HG02623 (cell line): Measurements from ENCODE around the gene SOX6.

Experiments
- ATAC-seq: cut with Tn5 transposase; IDR thresholded peaks from one replicate; pipeline ENCODE4 v1.9.1; 2021; ENCODE audit warnings: moderate library complexity; ENCODE audit not compliant: unreplicated experiment

Gene SOX6

DNA sequence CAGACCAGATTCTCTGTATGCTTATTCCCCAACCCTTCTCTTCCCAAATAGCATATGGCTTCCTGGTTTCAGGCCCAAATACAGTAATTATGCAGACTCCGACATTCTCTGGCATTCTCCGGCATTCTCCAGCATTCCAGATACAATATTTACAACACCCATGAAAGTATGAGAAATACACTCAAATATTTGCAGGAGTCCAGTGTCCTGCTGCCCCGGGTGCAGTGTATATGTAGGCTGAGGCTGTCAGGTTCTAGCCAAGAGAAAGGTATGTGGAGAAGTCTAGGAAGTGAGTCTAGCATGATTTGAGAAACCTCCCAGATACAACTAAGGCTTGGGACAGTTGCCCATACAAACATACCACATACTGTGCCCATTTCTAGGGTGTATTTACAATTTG is 160.7 kb downstream of the SOX6 start:
- no peak for ATAC-seq

DNA sequence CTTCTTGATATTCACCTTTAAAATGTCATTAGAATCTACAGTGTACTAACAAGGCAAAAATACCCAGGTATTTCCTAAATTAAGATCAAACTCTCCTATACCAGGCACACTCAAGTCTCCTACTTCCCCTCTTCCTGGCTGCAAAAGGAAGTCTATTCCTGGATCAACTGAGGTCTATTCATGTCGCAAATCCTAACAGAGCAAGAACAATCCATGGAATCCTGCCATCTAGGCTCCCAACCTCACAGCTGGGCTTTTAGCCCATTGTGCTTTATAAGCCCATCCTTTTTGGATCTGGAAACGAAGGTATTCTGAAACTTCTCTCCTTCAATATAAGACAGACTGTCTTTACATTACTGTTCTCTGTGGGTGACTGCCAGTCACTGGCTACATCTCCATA is 161.8 kb downstream of the SOX6 start:
- ATAC-seq: no peak

DNA sequence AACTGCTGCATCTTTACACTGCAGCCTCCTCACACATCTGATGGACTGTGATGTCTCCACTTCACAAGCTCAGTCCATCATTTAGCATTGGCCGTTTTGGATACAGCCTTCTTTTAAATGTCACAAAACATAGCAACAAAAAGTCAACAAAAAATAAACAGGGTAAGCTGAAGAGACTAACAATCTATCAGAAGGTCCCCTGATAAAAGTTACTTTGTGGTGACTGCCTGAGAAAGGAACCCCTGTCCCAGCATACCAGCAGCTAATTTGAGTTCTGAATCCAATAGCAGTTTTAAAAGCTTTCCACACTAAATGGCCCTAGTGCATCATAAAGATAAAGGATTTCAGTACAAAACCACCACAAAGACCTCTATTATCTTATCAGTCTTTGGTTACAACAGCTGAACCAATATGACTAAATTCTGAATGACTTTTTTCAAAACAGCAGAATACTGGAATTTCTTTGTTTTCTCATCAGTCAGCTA is 162.4 kb downstream of the SOX6 start:
- no peak for ATAC-seq

DNA sequence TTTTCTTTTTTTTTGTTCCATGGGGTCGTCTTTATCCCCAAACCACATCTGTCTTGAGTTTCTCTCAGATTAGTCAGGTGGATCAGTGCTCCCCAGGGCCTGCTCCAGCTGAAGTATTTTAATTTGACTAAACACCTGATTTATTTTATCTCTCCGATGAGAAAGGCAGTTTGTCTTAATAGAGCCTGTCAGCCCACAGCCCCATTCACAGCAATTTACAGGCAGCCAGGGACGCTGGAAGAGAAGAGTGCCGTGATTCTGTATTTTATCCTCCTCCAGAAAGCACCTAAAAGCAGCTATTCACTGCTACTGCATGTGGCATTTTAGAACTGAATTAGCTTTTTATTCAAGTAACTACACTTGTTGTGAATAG is 164.5 kb downstream of the SOX6 start:
- no peak for ATAC-seq

DNA sequence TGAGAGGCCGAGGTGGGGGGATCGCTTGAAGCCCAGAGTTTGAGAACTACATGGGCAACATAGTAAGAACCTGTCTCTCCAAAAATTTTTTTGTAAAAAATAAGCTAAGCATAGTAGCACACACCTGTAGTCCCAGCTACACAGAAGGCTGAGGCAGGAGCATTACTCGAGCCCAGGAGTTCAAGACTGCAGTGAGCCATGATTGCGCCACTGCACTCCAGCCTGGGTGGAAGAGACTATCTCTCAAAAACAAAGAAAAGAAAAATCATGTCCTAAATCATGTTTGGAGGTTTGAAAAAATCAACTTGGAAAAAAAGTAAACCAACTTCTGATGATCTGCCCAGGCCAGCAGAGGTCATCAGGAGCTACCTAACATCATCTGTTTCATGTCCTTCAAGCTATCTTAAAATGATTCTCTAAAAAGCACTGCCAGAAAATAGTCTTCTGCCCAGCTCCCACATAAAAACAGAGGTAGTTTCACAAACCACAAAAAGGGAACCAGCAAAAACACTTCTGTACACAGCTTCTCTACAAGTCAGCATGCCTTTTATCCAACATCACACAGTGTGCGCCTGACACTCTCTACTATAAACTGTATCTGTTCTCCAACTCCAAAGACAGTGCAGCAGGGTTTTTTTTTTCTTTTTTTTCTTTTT is 165.0 kb downstream of the SOX6 start:
- ATAC-seq: no peak

DNA sequence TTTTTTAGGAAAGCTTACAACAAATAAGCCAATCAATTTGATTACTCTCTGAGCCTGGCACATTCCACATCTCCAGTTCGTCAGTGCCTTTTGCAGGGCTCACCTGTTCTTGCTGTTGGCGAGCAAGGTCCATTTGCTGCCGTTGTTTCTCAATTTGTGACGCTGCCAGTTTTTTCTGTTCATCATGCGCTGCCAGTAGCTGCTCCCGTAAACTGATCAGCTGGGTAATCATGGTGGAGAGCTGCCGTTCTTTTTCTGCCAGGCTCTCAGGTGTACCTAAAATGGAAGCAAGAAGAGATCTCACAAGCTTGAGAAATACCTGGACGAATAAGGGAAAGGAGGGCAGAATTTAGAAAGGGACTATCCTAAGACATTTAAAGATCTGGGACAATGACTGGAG is 169.7 kb downstream of the SOX6 start:
- ATAC-seq: no peak

DNA sequence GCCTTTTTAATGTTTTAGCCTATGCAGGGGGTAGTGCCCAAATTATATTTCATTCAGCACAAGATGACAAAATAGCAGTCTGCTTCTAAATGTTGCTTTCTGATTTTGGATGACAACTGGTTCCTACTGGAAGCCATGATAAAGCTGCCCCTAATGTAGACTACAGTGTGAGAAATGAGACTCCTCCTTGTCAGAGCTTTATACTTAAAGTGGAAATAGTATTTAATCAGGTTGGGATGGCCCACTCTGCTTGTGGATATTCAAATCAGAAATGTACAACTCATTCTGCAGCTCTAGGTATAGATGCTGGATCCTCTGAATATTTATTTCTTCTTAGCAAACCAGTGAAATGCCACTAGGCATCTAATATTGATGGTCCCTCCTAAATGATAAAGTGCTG is 171.3 kb downstream of the SOX6 start:
- no peak for ATAC-seq

DNA sequence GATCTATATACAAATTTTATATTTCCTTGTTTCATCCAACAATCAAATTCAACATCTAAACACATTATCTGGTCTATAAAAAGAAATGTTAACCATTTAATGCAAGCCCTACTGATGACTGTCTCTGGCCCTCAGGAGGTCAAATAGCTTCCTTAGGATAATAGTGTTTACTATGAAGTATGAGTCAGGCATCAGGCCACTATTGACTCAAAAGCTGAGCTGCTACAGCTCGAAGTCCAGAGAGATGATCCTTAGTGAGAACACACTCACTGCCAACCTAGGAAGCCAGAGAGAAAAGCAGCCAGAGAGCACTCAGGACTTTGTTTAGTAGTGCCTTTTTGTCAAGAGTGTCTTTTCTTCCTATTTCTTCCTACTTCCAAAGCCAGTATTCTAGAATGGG is 171.8 kb downstream of the SOX6 start:
- ATAC-seq: no peak

DNA sequence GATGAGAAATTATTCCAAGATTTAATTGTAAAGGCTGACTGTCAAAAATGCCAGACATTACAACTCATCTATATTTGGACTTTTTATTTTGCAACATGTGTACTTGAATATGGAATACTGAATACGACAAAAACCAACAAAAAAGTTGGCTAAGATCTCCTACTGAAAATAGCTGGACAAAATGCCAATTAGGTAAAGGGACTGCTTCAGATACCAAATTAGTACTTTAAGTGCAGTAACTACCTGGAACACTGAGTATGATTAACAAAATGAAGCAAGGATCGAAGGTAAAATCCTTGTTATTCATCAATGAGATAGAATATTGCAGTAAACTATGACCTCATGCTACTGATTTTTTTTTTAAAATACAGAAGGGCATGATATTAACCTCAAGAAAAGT is 173.8 kb downstream of the SOX6 start:
- no peak for ATAC-seq

DNA sequence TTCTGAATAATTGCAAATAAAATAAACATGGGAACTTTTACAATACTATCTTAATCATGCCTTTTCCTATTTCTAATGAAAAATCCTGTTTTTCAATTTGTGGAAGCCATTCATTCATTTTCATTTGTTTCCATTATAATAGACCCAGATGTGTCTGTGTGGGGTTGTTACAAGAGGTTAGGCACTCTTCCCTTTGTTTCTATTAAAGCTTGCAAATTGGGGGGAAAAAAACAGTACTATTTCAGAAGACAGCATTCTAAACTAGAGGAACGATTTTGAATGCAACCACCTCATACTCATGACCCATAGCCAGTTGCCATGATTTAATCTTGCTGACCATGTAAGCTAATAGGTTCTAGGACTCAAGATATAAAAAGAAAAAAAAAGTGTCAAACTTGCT is 175.5 kb downstream of the SOX6 start:
- no peak for ATAC-seq

DNA sequence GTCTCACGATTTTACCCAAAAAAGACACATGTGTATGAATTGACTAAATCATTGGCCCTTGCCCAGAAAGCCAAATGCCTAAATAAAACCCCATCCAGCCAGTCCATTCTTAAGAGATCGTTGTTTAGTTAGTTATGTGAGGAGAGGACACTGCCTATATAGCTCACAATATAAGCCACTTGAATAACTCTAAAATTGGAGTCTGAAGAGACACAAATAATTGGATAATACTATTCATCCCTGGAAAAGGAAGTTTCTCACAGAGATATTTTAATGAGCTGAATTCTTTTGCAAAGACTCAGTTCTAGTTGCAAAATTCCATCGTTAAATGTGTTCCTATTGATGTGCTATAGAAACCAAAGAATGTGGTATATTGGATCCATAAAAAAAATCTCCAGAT is 176.7 kb downstream of the SOX6 start:
- ATAC-seq: no peak

DNA sequence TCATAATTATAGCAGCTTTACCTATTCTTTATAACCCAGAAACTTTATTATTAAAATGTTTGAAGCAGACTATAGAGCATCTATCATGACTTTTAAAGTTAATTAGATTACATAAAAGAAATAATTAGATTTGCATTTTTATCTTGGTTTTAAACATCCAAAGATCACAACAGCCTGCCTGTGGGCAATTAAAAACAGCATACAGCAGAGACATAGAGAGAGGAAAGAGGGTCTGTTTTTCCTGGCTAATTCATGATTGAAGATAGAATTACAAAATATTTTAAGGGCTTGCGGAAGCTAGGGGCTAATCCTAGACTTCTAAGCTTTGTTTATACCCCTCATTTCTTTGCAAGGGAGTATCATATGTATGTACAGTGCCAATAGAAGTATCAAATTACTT is 178.1 kb downstream of the SOX6 start:
- ATAC-seq: no peak

DNA sequence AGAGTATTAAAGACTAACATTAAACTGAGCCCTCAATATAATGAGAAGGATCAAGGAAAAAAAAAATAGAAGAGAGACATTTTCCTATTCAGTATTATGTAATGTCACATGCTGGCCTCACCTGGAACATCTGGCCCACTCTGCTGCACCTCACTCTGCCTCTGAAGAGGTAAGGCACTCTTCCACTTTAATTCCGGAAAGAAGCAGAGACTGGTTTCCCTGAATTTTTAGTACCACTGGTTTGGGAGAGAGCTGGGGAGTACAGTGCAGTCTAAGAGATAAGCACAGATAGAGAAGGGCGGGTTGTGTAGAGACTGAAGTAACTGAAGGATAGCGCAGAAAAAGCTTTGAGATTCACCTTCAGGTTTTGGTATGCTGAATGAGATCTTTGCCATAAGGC is 178.7 kb downstream of the SOX6 start:
- no peak for ATAC-seq

DNA sequence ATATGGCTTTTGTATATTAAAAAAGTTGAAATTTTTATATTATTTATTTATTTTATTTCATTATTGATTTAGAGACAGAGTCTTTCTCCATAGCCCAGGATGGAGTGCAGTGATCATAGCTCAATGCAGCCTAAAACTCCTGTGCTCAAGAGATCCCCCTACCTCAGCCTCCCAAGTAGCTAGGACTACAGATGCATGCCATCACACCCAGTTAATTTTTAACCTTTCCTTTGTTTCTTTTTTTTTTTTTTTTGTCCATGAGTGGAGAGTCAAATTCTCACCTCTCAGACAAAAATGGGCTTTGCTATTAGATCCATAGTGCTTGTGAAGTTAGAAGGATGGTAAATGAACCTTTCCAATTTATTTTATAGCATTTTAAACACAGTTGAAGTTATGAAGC is 182.5 kb downstream of the SOX6 start:
- no peak for ATAC-seq

DNA sequence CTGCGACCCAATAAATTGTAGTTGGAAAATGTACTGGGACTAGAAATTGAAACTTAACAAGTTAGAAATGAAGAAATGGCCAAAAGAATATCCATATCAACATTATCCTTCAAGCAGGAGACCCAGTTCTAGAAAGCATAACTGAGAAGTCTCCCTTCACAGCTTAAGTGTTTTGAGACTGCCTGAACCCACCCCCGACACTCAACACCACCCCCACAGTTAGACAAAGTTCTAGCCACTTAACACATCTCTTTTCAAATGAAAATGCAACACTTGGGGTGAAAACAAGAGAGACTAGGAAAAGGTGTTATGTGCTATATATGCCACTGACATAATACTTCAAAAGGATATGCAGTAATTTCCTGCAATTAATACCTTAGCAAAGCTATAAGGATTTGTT is 184.5 kb downstream of the SOX6 start:
- ATAC-seq: no peak

DNA sequence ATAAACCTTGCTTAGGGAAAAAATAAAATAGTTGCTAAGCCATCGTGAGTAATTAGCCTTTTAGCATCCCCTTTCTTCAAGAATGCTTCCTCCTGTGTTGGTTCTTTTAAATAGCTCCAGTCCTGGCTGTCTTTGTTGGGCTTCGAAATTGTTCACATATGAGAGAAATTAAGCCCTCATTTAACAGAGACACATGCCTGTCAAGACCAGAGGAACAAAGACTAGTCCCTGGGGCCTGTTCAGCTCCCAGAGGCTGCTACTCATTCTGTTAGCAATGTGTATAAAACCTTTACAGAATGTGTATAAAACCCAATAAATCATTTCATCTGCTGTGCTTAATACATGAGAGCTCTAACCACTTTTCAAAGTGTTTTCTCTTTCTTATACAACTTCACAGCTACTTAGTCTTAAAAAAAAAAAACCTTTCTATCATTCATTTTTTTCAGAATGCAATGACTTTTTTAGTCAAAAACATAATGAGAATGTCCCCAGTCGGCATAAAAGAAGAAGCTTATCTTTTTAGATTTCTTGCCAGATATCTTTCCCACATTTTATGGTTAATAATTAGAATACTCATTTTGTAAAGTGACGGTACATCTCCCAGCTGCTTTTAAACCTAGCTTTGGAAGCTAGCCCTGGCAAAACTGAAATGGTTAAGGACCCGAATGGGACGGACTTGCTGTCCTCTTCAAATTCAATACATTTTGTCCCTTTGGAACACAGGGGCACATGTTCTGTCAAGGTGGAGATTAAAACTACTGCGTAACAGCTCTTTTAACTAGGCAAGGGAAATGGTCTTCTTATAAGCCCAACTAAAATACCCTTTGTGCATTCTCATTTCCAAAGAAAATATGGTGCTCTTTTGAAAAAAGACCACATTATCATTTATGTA is 186.1 kb downstream of the SOX6 start:
- no peak for ATAC-seq

DNA sequence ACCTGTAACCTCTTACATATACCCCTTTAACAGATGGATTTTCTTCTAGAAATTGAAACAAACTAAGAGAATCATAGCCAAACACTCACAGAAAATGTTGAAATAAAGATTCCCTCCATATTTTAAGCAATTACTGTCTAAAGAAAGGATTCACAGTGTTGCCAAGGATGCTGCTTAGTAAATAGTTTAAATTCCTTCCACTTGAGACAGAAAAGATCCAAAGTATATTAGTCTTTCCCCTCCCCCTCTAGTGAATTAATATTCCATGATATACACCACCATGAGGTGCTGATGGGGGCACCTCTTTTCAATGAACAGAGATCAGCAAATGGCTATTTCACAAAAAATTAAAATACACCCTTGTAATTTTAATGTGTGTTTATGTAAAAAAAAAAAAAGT is 186.8 kb downstream of the SOX6 start:
- ATAC-seq: no peak

DNA sequence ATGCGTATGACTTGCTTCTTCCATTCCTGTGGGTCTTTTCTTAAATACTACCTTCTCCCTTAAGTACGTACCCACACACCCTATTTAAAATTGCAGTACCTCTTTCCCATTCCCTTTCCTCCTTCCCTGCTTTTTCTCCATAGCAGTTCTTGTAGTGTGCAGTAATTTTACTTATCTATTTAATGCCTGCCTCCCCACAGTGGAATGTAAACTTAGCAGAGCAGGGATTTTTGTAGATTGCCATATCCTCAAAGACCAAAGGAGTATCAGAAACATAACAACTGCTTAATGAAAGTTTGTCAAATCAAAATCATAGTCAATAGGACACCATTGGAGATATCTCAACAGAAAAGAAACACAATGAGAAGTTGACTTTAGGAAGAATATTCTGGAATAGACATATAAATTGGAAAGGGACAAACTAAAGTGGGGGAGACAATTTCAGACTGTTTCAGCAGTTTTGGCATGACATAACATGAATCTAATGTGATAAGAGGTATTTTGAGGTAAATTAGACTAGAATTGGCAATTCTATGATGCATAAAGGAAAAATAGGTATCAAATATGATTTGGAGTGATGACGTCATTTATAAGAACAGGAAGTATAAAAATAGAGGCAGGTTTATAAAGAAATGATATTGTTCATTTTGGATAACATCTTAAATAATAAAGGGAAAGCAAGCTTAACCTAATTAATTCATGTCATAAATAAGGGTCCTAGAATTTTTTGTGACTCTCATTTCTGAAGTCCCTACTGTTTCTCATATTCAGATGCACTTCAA is 188.4 kb downstream of the SOX6 start:
- no peak for ATAC-seq

DNA sequence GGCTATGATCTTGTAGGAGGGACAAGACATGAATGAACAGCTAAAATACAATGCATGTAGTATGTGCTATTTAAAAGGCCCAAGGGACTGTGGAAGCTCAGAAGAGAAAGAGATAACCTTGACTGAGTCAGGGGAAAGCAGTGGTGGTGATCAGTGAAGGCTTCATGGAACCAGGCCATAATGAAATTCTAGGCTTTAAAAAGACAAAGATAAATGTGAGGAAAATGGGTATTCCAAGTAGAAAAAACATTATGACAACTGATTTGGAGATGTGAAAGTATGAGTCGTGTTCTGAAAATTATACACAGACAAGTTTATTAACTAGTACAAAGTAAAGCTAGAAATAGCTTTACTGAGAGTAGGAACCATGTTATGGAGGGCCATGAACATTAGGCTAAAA is 189.8 kb downstream of the SOX6 start:
- no peak for ATAC-seq

DNA sequence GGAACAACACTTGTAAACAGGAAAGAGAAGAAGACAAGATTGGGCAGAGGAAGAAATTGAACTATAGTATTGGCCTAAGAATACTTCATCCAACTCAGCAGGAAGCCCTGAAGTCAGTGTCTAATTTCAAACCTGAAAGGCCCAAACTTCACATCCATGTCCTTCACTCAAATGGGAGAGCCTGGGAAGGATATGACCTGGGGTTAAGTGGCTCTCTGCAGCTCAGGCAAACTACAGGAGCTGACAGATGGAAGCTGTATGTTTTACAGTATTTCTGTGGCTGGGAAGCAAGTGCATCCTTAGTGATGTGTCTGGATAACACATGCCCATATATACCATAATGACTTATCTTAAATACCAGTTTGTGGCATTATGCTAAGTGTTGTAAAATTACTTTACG is 196.2 kb downstream of the SOX6 start:
- ATAC-seq: no peak

DNA sequence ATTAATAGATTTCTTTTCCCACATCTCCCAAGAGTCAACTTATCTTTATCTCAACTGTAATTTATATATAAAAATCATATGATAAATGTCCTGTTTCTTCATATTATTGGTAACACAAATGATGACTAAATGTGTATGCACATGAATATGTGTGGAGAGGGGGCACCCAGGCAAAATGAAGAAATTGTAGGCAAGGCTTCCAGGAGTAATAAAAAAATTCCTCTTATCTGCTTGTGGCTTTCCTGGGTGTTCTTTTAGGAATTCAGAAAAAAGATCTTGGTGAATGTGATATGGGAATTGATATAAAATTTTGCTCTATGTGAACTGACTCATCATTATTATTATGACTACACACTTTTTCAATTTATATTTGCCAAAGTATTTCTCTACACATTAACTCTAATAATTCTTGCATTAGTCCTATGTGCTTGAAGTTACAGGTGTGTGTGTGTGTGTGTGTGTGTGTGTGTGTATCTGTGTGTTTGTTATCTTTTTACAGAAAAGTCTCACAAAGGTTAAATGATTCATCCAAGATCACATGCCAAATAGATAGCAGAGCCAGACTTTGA is 197.8 kb downstream of the SOX6 start:
- no peak for ATAC-seq
